Adrenal gland (tissue), 12 donors: ENCODE results near the gene EGFLAM. TPM values are rescaled to one million over a fixed set of nuclear protein-coding genes. Genes with fewer than 3 reads are reported as not detected.
"Not testable (repeated sequence)": the region's sequence is repeated elsewhere in the genome, so short reads cannot be mapped to it uniquely, and the experiment has no call there.

Source experiments
- DNase-seq, 7 donors: peaks; one replicate each; pipeline ENCODE4 v3.0.0-alpha.2; 2019 to 2020
- H3K27ac ChIP-seq, 5 donors: fragments of 200-600 bp; sonication (generic) in 4 of 5; 1 replicate in 3 of 5; 2 replicates in 2 of 5; pipeline versions ENCODE4 v1.5.1 to v1.8.0; 2016 to 2020; ENCODE audit warnings: mild to moderate bottlenecking in 1 of 5
- H3K27me3 ChIP-seq: fragments of 200-600 bp; 2 replicates; pipeline ENCODE4 v1.8.0; 2021
- H3K36me3 ChIP-seq, 2 donors: fragments of 200-600 bp; replicated peaks in 1 of 2; 1 replicate in 1 of 2; 2 replicates in 1 of 2; pipeline versions ENCODE4 v1.5.1 to v1.8.0; 2018 to 2022
- H3K4me1 ChIP-seq, 2 donors: fragments of 200-600 bp; replicated peaks in 1 of 2; 1 replicate in 1 of 2; 2 replicates in 1 of 2; pipeline versions ENCODE4 v1.5.1 to v1.8.0; 2018 to 2021
- H3K4me3 ChIP-seq, 4 donors: fragments of 200-600 bp; sonication (generic) in 3 of 4; one replicate each; pipeline ENCODE4 v1.5.1; 2016 to 2018
- H3K9me3 ChIP-seq, 3 donors: fragments of 200-600 bp; sonication (generic) in 1 of 3; replicated peaks in 1 of 3; 1 replicate in 2 of 3; 2 replicates in 1 of 3; pipeline versions ENCODE4 v1.5.1 to v1.8.0; 2016 to 2021
- POLR2A ChIP-seq, 2 donors: fragments of 450-650 bp; IDR thresholded peaks; one replicate each; pipeline ENCODE4 v1.6.1; 2017; ENCODE audit warnings: antibody characterized with exemption in 2 of 2, mild to moderate bottlenecking in 2 of 2, moderate library complexity in 1 of 2
- WGBS, 4 donors: extraction: QIAGEN DNeasy Blood & Tissue Kit in 2 of 4; methylation state at CpG; one replicate each; pipeline versions ENCODE4 v1.1.5 to v1.1.7; 2013 to 2017; 5-methylcytosine and 5-hydroxymethylcytosine counted together
- intact Hi-C, 2 donors: fragments of 100-400 bp; cut with DNase I; formaldehyde crosslinking; loops; one replicate each; pipeline versions ENCODE4 v1.14.1 to v1.15.0; 2022 to 2023
- polyA plus RNA-seq, 3 donors: library from polyadenylated mRNA; stranded (reverse); fragments of 200-250 nt in 2 of 3; fragments of 350-450 nt in 1 of 3; fragmentation: Illumina TruSeq in 1 of 3; extraction: RNeasy Lipid Tissue Mini Kit (QIAGEN cat#74804) in 1 of 3; gene quantifications; one replicate each; pipeline ENCODE4 v1.2.3, GENCODE V29; 2013 to 2014
- total RNA-seq, 9 donors: library from RNA; depleted of rRNA in 4 of 9; stranded (reverse); fragments of >200 nt in 4 of 9; fragments of 120-200 nt in 1 of 9; fragmentation: NEBNext Ultra II Directional in 1 of 9; extraction: Animal tissue kit (Norgen Biotek cat#: 25700) in 1 of 9; gene quantifications; one replicate each; pipeline versions ENCODE4 v1.1.0 to v1.2.4, GENCODE V29; 2013 to 2023
- TF ChIP-seq, protein P1 (sequence below), 6 experiments: fragments of 450-650 bp in 4 of 6; fragments of 200-600 bp in 2 of 6; sonication (generic) in 1 of 6; IDR thresholded peaks; 1 replicate in 5 of 6; 2 replicates in 1 of 6; pipeline versions ENCODE4 v1.5.1 to v1.8.0; 2016 to 2021; ENCODE audit warnings: antibody characterized with exemption in 6 of 6, mild to moderate bottlenecking in 2 of 6, moderate library complexity in 1 of 6
- donor health status: healthy with polysubstance abuse.
- donor health status: Bipolar disorder and iron deficiency.
- donor health status: DM: yes; HTN: yes; CAD: no.
- donor health status: DM: no; HTN: no; CAD: no.
- donor health status: DM: no; HTN: no; CAD: no.
- donor health status: DM: yes; HTN: yes; CAD: no.

Gene EGFLAM
- total and polyA plus RNA-seq, 12 donors, result 4.4 to 29.0 (median 16.1) TPM

- intact Hi-C loops, result no loop called here
- no peak for TF ChIP-seq POLR2A (IDR thresholded peaks at IDR 0.05)
- TF ChIP-seq, protein P1, sequence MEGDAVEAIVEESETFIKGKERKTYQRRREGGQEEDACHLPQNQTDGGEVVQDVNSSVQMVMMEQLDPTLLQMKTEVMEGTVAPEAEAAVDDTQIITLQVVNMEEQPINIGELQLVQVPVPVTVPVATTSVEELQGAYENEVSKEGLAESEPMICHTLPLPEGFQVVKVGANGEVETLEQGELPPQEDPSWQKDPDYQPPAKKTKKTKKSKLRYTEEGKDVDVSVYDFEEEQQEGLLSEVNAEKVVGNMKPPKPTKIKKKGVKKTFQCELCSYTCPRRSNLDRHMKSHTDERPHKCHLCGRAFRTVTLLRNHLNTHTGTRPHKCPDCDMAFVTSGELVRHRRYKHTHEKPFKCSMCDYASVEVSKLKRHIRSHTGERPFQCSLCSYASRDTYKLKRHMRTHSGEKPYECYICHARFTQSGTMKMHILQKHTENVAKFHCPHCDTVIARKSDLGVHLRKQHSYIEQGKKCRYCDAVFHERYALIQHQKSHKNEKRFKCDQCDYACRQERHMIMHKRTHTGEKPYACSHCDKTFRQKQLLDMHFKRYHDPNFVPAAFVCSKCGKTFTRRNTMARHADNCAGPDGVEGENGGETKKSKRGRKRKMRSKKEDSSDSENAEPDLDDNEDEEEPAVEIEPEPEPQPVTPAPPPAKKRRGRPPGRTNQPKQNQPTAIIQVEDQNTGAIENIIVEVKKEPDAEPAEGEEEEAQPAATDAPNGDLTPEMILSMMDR (IDR thresholded peaks at IDR 0.05), result no peak
- no peaks in the 10 kb centered on the region for H3K9me3 ChIP-seq
- whole genome bisulfite sequencing, 4 donors, result 84 to 92% (median 87%) methylated on average over 4 of the region's 4 CpGs
- H3K36me3 ChIP-seq, result no peaks in the 10 kb centered on the region
- no peak overlapping the region for H3K4me3 ChIP-seq
- no peaks in the 10 kb centered on the region for H3K27me3 ChIP-seq
- H3K4me1 ChIP-seq, result no peaks in the 10 kb centered on the region
- no peak overlapping the region for H3K27ac ChIP-seq
- DNase-seq, result no peak
Measured at GRCh38 chr5:38330207-38330606, 71.8 kb downstream of the EGFLAM start.

GRCh38 chr5:38331831-38332230, 73.5 kb downstream of the EGFLAM start:
- no peak for TF ChIP-seq POLR2A (IDR thresholded peaks at IDR 0.05)
- TF ChIP-seq, protein P1 (IDR thresholded peaks at IDR 0.05), result no peak
- Histone ChIP-seq H3K27me3 (no peaks in the 10 kb centered on the region), H3K36me3 (no peaks in the 10 kb centered on the region), H3K27ac (no peak overlapping the region), H3K4me1 (no peaks in the 10 kb centered on the region), H3K4me3 (no peak overlapping the region), H3K9me3 (no peaks in the 10 kb centered on the region)
- DNase-seq, result no peak
- intact Hi-C loops, result no loop called here
- 71 to 81% (median 76%) methylated on average over 3 of the region's 3 CpGs for WGBS, 4 donors

GRCh38 chr5:38333181-38333580, 74.8 kb downstream of the EGFLAM start:
- WGBS, 4 donors, result 74 to 81% (median 76%) methylated on average over 4 of the region's 4 CpGs
- intact Hi-C loops, result not testable (repeated sequence)

GRCh38 chr5:38338455-38338854, 80.1 kb downstream of the EGFLAM start:
- Histone ChIP-seq H3K27me3 (no peaks in the 10 kb centered on the region), H3K9me3 (no peaks in the 10 kb centered on the region), H3K4me3 (no peak overlapping the region), H3K4me1 (no peaks in the 10 kb centered on the region), H3K27ac (no peak overlapping the region), H3K36me3 (no peaks in the 10 kb centered on the region)
- peak in 2 of 7 donors; percentile 16 to 63 for DNase-seq
- intact Hi-C loops, result no loop called here
- WGBS, 4 donors, result 20 to 40% (median 33%) methylated on average over 8 to 11 of the region's 11 CpGs
- no peak for TF ChIP-seq POLR2A (IDR thresholded peaks at IDR 0.05)
- TF ChIP-seq, protein P1 (IDR thresholded peaks at IDR 0.05), result no peak

More at GRCh38 chr5:38333181-38333580, 74.8 kb downstream of the EGFLAM start:
- not testable (repeated sequence) for H3K4me1 ChIP-seq, H3K27ac ChIP-seq, H3K36me3 ChIP-seq, H3K4me3 ChIP-seq, H3K9me3 ChIP-seq, DNase-seq, H3K27me3 ChIP-seq

- Histone ChIP-seq H3K36me3 (no peaks in the 10 kb centered on the region), H3K9me3 (no peaks in the 10 kb centered on the region), H3K27ac (no peak overlapping the region), H3K4me3 (no peak overlapping the region), H3K27me3 (no peaks in the 10 kb centered on the region), H3K4me1 (no peaks in the 10 kb centered on the region)
- no peak for DNase-seq
- TF ChIP-seq POLR2A (IDR thresholded peaks at IDR 0.05), result no peak
- TF ChIP-seq, protein P1 (IDR thresholded peaks at IDR 0.05), result no peak
- 55 to 74% (median 63%) methylated on average over 3 of the region's 3 CpGs for WGBS, 4 donors
- intact Hi-C loops, result no loop called here
Measured at GRCh38 chr5:38339446-38339845, 81.1 kb downstream of the EGFLAM start.
